SW 1271 (cell line): ENCODE data around the gene RCAN1.
A peak's percentile ranks its signal among the peaks of the same experiment; 100 is the strongest.
"Not testable (repeated sequence)": the region's sequence is repeated elsewhere in the genome, so short reads cannot be mapped to it uniquely, and the experiment has no call there.

Source experiments
- DNase-seq, 2 experiments: peaks; one replicate each; lab custom pipeline; 2025; lab: John Stamatoyannopoulos, UW

The RCAN1 gene

DNA sequence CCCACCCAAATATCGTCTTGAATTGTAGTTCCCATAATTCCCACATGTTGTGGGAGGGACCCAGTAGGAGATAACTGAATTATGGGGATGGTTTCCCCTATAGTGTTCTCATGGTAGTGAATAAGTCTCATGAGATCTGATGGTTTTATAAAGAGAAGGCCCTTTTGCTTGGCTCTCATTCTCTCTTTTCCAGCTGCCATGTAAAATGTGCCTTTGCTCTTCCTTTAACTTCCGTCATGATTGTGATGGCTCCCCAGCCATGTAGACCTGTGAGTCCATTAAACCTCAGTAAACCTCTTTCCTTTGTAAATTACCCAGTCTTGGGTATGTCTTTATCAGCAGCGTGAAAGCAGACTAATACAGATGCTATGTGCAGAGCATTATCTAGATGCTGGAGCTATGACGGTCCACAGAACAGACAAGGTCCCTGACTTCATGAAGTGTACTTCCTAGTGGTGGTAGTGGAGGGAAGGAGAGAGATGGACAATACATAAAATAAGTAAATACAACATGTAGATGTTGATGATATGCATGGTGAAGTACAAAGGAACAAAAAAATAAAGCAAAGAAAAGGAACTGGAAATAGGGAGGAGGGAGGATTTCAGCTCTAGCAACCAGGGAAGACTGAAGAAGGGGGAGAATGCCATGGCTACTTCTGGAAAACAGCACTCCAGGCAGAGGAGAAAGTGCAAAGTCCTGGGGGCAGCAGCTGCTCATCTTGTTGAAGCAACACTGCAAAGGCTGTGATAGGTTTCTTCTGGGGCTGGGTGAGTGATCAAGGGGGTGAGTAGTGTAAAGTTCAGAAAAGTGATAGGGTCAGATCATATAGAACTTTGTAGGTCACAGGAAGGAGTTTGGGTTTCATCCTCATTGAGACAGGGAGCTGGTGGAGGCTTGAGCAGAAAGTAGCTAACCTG is 6.8 kb upstream of the RCAN1 start:
- no peak for DNase-seq

DNA sequence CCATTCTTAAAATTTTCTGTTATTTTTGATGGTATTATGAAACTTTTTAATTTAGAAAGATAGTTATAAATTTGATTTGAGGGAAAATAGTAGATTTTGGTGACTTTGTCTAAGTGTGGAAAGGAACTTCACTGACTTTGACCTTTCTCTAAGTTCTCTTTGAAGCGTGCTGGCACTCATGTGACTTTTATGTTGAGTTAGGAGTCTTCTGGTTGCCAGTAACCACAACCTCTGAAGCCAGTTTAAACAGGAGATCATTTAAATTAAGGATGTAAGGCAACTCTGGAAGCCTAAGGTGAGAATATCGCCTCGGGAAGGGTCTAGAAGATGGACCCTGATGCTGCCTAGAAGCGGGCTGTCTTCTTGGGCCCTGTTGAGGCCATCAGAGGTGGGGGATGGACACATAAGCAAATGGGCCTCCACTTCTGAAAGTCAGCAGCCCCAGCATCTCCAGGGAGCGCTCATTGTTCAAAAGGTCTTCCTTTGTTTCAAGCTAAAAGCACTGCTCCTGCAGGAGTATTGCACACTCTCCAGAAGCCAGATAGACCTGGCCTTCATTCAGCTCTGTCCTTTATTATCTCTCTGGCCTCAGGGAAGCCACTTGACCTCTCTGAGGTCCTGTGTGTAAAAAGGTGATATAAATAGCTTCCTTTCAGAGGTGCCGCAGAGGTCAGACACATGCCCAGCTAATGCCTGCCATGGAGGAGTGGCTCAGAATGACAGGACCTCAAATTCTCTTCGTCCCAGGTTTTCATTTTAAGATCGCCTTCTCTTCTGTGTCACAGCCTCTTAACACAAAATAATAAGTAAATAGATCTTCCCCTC is 5.1 kb upstream of the RCAN1 start:
- DNase-seq, result no peak

DNA sequence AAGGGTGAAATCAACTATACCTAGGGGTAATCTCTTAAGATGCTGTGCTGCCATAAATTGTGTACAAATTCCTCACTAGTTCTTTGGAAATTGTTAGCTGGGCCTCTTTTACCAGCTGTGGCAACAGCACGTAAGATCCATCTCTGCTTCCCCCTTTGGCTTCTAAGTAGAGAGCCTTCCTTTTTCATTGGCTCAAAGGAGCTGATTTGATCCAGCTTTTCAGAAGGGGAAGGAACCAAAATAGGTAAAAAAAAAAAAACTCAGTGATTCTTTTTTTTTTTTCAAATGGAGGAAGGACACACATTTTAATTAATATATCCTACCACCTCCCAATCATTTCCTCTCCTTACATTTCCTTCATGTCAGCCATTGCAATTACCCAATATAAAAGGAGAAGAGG is 4.0 kb upstream of the RCAN1 start:
- no peak for DNase-seq

DNA sequence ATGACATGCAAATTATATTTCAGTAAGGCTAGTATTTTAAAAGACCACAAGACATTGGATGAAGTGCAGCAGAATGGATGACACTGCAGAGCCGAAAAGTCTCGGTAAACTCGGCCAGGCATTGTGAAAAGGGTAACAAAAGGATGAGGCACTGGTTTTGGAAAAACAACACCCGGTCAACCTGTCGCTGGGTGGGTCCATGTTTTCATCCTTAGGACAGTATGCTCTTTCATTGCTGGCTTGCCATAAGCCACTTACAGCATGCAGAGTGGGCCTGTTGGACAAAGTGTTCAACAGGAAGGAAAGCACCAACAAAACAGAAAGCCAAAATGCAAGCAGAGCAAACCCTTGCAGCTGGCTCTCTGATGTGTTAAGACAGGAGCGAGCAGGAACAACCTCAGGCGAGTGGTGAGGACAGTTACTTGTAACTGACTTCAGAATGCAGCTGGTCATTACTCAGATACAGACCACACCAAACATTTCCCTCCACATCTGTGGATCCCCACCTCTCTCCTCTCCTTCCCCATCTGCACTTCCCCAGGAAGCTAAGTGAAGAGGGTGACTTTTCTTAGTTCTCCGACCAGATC is 2.9 kb upstream of the RCAN1 start:
- no peak for DNase-seq

DNA sequence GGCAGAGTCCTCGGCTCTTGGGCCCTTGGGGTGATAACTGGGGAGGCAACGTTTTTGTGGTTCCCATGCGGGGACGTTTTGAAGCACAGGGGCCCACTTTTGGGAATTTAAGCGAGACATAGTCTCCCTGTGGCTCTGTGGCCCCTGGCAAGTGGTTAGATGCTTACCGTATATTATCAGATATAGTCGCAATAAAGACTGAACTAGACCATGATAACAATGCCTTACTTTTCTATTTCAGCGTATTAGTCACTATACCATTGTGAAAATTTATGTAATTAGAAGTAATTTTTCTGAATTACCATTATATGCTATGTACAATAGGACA is 538 bp upstream of the RCAN1 start:
- no peak for DNase-seq

DNA sequence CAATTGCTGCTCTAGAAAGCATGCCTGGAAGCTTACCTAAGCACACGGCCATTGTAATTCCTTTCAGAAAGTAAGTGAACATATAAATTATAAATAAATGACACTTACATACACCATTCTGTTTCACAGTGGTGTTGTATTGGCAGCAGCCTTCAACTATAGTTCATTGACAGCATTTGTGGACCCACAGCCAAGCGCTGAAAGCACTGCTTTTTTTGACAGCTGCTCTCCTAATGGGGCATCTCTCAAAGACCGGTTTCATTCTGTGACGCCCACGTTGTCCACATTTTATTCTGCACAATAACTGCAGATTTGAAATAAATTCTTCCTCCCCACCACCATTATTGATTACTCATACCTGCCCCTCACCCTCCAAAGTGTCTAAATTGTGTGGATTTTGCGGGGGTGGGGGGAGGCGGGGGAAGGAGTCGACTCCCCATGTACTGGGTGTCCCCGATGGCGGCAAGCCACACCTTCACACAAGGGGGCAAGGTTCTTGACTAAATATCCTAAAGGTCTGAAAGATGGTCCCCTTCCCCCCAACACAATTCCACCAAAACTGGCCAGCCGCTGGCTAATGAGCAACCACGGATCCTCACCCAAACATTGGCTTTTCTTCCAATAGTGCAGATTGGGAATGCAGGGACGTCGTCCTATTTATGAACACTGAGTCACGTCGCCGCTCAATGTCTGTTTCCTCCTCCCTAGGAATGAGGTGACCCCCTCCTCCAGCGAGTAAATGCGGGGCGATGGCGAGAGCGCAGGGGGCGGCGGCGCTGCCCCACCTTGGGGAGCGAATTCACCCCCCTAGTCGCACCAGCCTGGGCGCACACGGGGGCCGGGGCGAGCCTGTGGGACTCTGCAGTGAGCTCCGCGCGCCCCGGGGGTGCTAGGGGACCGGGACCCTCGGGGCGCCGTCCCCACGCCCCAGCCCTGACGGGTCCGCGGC is 960 bp downstream of the RCAN1 start:
- DNase-seq, result no peak

DNA sequence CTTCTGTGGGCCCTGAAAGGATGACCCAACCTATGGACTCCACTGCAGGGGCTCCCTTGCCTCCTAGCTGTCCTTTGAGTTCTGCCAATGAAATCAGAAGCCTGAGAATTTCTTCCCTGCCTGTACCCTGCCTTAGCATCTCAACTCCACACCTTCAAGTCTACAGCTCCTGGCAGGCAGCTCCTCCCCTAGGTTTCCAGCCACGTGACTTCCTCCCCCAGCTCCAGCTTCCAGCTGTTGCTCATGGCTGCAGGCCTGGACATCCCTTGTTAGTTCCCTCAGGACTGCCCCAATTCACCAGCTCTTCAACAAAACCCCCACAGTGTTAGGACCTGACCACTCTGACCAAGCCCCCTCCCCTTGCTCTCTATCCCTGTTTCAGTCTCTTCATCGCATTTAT is 2.4 kb downstream of the RCAN1 start:
- DNase-seq, result no peak

DNA sequence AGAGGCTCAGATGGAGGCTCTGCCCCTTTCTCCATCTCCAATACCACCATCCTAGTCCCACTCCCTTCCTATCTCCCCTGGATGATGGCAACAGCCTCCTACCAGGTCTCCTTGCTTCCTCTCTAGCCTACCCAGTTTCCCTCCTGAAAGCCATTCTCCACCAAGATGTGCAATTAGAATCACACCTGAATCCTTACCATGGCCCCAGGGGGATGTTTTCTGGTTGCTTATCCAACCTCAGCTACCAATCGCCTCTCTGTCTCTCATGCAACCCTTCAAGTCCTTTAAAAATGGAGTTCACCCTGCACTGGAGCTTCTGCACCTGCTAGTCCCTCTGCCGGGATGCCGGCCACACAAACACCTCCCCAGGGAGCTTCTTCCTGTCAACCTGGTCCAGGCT is 2.9 kb downstream of the RCAN1 start:
- no peak for DNase-seq

DNA sequence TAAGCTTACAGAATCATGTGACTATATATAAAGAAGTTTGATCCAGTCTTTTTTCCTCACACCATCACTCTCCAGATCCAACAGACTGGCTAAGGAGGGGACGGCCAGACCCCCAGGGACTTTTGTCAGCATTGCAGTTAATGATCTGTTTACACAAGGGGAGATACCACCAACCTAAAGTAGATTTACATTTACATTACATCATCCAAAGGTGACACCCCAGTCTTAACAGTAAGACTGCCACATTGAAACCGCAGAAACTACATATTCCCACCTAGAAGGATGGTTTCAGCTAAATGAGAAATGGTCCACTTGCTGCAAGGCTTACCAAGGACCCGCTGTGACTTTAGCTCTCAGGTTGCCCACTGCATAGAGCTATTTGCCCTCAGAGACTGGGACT is 3.4 kb downstream of the RCAN1 start:
- DNase-seq, result no peak

DNA sequence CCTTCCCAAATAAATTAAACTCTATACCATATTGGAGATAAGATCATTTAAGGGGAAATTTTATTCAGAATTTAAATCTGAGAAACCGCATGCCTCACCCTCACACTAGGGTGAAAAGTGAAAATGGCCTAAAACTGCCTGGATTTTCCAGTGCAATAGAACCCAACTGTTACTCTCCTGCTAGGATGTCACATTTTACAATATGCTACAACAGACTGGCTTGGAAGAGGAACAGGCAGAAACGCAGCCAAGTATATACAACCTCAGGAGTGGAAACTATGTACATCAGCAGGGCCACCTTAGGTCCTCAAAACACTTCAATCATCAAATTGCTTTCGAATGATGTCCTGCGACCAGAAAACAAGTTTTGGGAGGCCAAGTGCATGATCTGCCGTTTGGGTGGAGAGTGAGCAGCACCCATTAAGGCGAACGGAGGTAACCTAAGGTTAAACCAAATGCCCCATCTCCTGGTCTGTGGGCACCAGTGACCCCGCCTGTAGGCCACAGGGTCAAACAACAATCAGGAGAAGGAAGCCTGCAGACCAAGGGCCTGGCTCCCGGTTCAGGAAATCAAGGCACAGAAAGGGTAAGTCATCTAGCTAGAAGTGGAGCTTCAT is 4.9 kb downstream of the RCAN1 start:
- no peak for DNase-seq

DNA sequence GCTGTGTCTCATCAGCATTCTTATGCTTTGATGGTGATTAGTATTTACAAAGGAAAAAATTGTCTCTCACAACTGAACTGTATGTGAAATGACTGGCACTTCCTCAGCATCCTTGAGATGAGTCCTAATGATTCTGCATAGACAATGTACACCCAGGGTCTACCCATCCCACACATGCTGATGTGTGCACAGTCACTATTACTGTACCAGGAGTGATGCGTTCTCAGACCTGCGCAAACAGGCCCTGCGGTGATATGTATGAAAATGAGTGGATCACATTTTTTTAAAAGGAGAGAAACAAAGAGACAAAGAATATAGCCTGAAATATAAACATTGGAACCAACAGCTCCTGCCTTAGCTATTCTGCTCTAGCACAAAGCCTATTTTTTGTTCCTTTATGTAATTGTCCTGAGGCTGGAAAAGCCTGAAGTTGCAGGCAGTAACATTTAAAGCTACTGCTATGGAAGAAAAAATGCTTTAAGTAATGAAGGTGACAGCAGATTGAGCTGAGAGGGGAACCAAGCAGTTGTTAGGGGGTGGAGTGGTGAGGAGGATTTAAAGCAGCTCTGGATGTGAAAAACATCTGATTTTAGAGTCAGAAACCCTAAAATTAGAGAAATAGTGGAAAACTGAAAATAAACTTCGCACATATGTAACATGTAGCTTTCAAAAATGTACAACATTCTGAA is 5.5 kb downstream of the RCAN1 start:
- DNase-seq, result no peak

DNA sequence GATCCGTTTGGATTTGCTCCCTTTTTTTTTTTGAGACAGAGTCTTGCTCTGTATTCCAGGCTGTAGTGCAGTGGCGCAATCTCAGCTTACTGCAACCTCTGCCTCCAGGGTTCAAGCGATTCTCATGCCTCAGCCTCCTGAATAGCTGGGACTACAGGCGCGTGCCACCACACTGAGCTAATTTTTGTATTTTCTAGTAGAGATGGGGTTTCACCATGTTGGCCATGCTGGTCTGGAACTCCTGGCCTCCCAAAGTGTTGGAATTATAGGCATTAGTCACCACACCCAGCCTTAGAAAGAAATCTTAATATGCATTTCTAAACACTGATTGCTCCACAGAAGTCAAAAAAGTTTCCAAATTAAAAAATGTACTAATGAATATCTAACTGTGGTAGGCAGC is 7.5 kb downstream of the RCAN1 start:
- DNase-seq, result not testable (repeated sequence)

DNA sequence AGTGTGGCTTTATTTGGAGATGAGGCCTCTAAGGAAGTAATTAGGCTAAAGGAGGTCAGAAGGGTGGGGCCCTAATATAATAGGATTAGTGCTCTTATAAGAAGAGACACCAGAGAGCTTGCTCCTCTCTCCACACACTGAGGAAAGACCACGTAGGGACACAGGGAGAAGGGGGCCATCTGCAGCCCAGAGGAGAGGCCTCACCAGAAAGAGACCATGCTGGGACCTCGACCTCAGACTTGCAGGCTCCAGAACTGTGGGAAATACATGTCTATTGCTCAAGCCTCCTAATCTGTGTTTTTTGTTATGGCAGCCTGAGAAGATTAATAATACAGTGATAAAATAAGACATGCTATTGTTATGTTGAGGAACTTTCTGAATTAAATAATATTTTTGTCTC is 8.3 kb downstream of the RCAN1 start:
- DNase-seq, result no peak

DNA sequence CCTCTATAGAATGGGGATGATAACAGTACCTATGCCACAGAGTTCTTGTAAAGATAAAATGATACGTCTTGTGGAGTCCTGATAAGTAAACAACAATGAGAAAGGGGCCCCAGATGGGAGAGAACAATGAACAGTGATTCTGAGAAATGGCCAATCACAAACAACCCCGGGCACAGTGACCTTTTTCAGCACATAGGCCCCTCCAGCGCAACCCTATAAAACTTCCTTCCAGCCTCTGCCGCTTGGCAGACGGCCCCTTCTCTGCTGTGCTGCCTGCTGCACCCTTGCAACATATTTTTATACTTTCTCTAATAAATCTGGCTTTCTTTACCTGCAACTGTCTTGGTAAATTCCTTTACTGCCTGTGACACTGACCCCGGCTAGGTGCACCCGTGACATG is 8.9 kb downstream of the RCAN1 start:
- DNase-seq, result no peak

DNA sequence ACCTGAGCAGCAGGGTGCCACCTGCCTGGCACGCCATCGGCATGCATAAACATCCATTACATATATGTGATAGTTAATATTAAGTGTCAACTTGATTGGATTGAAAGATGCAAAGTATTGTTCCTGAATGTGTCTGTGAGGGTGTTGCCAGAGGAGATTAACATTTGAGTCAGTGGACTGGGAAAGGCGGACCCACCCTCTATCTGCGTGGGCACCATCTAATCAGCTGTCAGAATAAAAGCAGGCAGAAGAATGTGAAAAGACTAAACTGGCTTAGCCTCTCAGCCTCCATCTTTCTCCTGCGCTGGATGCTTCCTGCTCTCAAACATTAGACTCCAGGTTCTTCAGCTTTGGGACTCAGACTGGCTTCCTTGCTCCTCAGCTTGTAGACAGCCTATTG is 10.0 kb downstream of the RCAN1 start:
- DNase-seq, result not testable (repeated sequence)

DNA sequence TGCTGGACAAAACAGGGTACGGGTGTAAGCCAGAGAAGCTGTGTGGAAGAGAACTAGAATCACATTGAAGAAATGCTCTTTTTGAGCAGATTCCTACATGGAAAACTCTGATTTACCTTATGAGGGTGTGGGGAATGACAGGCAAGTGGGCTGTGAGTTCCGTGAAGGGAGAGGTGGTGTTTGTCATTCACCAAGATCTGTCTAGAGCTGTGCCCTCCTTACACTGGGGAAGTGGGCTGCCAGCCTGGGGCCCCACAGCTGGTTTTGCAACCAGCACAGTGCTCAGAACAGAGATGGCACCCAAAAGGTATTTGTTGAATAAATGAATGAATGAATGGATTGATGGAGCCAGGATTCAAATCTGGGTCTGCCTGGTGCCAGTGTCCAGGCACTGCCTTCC is 10.4 kb downstream of the RCAN1 start:
- DNase-seq, result no peak

DNA sequence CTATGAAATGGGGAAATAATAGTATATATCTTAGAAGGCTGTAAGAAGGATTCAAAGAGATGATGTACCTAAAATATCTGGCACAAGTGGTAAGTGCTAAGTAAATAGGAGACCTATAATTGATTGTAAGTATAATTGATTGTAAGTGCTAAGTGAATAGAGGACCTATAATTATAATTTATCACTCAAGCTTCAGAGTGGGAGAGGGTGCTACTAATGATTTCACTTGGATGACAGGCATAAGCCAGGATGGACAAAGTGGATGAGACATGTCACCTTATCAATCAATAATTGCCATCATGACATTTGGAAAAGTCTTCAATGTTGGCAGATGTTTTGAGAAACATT is 11.2 kb downstream of the RCAN1 start:
- no peak for DNase-seq

DNA sequence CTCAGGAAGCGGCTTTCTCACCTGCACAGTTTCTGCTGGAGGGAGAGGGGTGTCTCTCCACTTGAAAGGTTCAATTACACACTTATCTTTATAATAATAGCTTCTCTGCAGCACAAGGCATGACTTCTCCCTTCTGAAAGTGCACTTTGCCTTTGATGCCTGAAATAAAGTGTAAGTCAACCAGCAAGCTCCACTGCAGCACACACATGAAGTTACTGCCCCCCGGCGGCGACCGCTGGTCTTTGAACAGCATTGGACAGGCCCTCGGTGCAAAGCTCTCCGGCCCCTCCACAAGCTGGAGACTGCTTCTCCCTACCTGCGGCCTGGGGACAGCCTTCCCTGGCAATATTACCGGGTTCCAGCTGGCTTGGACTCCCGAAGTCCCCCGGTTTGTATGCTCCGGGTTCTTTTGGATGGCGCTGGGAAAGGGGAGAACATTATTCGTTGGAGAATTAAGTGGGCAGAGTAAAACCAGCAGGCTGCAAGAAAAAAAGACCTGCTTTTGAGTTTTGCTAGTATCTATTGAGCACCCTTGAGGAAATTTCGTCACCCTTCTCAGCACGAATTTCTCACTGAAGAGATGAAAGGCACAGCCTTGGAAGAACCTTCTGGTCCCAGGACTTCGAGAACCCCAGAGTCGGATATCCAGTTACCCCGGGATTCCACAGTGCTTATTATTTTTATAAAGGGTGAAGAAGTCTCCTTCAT is 11.8 kb downstream of the RCAN1 start:
- peak in 1 of 2 experiments; percentile 9 for DNase-seq

DNA sequence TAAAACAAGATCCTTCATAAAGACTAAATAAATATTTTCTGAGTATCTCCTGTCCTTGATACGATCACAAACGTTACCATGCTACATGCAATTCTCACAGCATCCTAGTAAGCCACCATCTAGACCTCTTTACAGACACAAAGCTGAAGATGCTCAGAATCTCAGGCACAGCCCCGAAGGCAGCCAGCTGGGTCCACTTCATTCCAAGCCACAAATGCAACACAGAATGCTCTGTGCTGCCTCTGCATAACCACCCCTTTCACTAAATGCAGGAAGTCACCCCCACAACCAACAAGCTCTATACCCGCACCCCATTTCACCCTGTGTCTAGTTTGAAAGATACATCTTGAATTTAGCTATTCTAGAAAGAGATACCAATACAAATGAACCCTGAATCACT is 12.9 kb downstream of the RCAN1 start:
- DNase-seq, result no peak

DNA sequence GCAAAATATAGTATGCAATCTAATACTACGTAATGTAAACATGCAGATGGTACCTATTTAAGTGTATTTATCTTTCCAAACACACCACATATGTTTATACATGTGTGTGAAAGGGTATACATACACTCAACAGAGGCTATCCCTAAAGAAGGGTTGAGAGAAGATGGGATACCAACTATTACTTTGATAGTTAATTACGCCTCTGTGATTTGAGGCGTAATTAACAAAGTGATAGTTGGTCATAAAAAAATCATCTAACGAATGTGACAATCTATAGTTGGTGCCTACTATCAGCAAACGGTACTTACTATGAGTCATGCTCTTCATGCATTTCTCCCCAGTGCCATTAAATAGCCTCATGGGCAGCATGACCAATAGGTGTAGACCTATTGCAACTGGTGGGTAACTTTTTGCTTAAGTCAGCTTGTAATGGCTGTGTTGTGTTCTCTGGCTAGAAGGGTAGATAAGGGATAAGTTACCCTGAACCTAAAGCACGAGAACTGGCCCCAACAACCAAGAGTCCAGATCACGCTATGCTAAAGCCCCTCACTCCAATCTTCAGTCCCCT is 15.3 kb downstream of the RCAN1 start:
- DNase-seq, result no peak
